ENCODE data around the gene CLK1.

CLK1 gene

GRCh38 chr2:200852605-200853004 is 11.9 kb downstream of the CLK1 start:
- DNase-seq (ENCODE audit: low spot score): no peak
- in situ Hi-C loops (cut with MboI; ENCODE audit: low sequenced_read_pairs, unreplicated experiment): no loop called here
- TF ChIP-seq CTCF (IDR thresholded peaks at IDR 0.05; ENCODE audit: borderline replicate concordance, control extremely low read depth, extremely low read depth, insufficient read depth, missing control alignments): no peak

- in situ Hi-C loops (cut with MboI; ENCODE audit: low sequenced_read_pairs, unreplicated experiment): no loop called here
Observed at GRCh38 chr2:200851398-200852248, 12.8 kb downstream of the CLK1 start.

GRCh38 chr2:200850512-200851256 is 13.8 kb downstream of the CLK1 start:
- DNase-seq (ENCODE audit: low spot score): no peak
- TF ChIP-seq CTCF (IDR thresholded peaks at IDR 0.05; ENCODE audit: borderline replicate concordance, control extremely low read depth, extremely low read depth, insufficient read depth, missing control alignments): no peak
- in situ Hi-C loops (cut with MboI; ENCODE audit: low sequenced_read_pairs, unreplicated experiment): no loop called here

More at GRCh38 chr2:200851398-200852248, 12.8 kb downstream of the CLK1 start:
- TF ChIP-seq CTCF (IDR thresholded peaks at IDR 0.05; ENCODE audit: borderline replicate concordance, control extremely low read depth, extremely low read depth, insufficient read depth, missing control alignments): no peak
- no peak for DNase-seq (ENCODE audit: low spot score)

- in situ Hi-C loops (cut with MboI; ENCODE audit: low sequenced_read_pairs, unreplicated experiment): no loop called here
- no peak for TF ChIP-seq CTCF (IDR thresholded peaks at IDR 0.05; ENCODE audit: borderline replicate concordance, control extremely low read depth, extremely low read depth, insufficient read depth, missing control alignments)
- no peak for DNase-seq (ENCODE audit: low spot score)
Observed at GRCh38 chr2:200847939-200848338, 16.5 kb downstream of the CLK1 start.

- in situ Hi-C loops (cut with MboI; ENCODE audit: low sequenced_read_pairs, unreplicated experiment): no loop called here
Observed at GRCh38 chr2:200847269-200847668, 17.2 kb downstream of the CLK1 start.

More at GRCh38 chr2:200847269-200847668, 17.2 kb downstream of the CLK1 start:
- no peak for DNase-seq (ENCODE audit: low spot score)
- no peak for TF ChIP-seq CTCF (IDR thresholded peaks at IDR 0.05; ENCODE audit: borderline replicate concordance, control extremely low read depth, extremely low read depth, insufficient read depth, missing control alignments)

All from GM13976 (cell line).